ENCODE results near the gene CDH7. TPM values are rescaled to one million over a fixed set of nuclear protein-coding genes. Genes with fewer than 3 reads are reported as not detected.

CDH7 gene, protein sequence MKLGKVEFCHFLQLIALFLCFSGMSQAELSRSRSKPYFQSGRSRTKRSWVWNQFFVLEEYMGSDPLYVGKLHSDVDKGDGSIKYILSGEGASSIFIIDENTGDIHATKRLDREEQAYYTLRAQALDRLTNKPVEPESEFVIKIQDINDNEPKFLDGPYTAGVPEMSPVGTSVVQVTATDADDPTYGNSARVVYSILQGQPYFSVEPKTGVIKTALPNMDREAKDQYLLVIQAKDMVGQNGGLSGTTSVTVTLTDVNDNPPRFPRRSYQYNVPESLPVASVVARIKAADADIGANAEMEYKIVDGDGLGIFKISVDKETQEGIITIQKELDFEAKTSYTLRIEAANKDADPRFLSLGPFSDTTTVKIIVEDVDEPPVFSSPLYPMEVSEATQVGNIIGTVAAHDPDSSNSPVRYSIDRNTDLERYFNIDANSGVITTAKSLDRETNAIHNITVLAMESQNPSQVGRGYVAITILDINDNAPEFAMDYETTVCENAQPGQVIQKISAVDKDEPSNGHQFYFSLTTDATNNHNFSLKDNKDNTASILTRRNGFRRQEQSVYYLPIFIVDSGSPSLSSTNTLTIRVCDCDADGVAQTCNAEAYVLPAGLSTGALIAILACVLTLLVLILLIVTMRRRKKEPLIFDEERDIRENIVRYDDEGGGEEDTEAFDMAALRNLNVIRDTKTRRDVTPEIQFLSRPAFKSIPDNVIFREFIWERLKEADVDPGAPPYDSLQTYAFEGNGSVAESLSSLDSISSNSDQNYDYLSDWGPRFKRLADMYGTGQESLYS
- not detected in 5 replicates for total RNA-seq (2022; extraction: Qiagen RNA extraction)

DNA sequence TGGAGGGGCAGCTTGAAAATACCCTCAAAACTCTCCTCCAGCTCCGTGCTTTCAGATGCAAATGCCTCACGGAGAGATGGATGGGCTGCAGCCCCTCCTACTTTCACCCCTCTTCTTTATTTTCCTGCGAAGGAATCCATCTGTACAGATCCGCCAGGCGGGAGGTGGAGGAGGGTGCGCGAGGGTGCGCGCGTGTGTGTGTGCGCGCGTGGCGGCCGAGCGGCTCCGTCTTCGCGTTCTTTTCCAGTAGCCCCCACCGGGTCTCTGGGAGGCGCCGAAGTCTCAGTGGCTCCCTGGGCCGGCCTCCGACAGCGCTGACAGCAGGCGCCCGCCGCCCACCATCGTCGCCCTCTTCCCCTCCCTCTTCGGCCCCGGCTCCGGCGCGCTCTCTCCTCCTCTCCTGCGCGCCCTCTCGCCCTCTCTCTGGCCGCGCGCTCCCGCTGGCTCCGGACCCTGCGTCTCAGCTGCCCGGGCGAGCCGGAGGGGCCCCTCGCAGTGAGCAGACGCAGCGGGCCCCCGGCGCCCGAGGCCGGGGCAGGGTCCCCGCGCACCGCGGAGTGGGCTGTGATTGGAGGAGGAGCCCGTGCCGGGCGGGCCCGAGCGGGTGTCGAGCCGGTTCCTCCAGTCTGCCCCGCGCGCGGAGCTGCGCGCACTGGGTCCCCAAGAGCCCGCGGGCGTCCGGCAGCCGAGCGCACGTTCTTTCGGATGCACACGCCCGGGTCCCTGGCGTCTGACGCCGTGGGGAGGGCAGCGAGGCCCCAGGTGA lies at the start of gene CDH7:
TSS of gene CDH7 (plus strand) at position 624 of the 766 bp plus-strand sequence. CDS start 11,831 bp downstream, outside the sequence.

All from A549 treated with Hydrocortisone at 1 μM for 4 hours (cell line).